CMK (cell line): Measurements from ENCODE around the gene MMS19.
"Not testable (repeated sequence)": the region's sequence is repeated elsewhere in the genome, so short reads cannot be mapped to it uniquely, and the experiment has no call there.

Source experiments
- DNase-seq: peaks from one replicate; pipeline ENCODE4 v3.0.0-alpha.2; 2010; ENCODE audit warnings: low read depth

MMS19 gene

DNA sequence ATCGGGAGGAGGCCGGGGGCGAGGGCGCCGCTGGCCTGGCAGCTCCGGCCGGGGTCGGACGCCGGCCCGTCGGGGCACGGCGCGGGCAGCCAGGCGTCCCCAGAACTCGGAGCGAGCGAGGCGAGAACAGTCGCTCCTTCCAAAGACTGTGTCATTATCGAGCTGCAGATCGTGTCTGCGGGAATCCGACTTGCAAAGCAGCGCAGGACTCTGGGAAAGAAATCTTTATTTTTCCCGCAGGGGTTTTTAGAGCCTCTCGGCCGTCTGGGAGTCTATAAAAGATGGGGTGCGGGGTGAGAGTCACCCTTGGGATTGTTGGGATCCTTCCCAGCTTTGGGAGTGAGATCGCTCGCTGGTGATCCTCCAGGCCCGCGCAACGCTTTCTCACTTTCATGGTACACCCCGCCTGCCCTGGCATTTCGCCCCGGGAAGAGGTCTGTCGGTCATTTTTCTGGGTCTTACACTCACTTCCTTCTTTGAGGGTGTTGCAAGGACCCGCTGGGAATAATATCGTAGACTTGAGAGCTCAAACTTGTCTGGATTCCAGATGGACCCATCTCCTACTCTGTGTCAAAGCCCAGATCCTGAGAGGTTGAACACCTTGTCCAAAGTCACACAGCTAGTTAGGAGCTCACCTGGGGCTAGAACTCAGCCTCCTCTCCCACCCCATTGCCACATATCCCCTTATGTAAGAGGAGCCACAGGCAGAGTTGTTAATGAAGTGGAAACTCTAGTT lies 1.5 kb upstream of the MMS19 start:
- DNase-seq, result no peak

DNA sequence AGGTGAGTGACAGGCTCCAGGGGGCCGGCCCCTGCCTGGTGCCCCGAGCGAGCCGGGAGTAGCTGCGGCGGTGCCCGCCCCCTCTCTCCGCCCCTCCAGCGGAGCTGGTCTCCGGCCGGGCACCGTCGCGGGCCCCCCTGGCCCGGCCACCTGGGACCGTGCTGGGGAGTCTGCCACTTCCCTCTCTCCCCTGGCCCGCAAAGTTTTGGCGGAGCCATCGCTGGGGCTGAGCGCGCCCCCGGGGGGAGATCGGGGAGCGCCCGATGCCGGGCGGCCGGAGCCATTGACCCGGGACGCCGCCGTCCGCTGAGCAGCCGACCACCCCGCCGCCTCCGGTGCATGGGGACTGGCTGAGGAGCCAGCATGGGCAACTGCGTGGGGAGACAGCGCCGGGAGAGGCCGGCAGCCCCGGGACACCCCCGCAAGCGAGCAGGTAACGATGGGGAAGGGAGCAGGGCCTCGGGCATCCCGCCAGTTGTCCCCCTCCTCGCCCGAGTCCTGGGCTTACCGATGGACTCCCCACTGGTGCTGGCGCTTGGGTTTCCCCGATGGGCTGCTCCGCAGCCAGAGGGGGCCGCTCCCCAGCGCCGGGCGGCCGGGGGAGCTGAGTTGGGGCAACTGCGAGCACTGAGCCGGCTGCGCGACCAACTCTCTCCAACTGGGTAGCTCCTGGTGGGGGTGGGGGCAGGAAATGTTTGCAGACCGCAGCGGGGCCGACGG lies 779 bp upstream of the MMS19 start, which contains the start of gene UBTD1:
UBTD1 (plus strand) TSS at position 84 of the 720 bp plus-strand sequence; CDS start at position 364, 280 bp downstream.
- no peak for DNase-seq

GRCh38 chr10:97497572-97498075 lies 598 bp downstream of the MMS19 start:
- peak; percentile 62 for DNase-seq

- DNase-seq, result no peak
These were observed 3.2 kb downstream of the MMS19 start for GRCh38 chr10:97494863-97495506.

DNA sequence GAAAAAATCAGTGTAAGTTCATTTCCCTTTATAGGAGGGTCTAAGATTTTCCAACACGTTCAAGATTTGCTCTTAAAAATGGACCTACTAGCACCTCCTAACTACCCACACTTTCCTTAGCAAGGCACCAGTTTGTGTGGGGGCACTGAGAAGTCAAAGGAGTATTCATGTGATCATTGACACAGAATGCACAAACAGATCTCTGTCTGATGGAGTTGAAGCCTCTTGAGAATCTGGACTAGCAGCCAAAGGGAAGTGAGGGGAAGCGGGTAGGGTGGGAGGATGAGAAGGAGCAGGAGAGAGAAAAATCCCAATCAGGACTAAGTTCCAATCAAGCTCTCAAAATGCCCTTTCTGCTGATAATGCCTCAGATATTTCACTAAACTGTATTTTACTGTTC lies 4.1 kb downstream of the MMS19 start:
- no peak for DNase-seq

GRCh38 chr10:97490592-97490991 lies 7.6 kb downstream of the MMS19 start:
- DNase-seq, result no peak

GRCh38 chr10:97485647-97486281 lies 12.5 kb downstream of the MMS19 start:
- no peak for DNase-seq

GRCh38 chr10:97483921-97484320 lies 14.3 kb downstream of the MMS19 start:
- no peak for DNase-seq

DNA sequence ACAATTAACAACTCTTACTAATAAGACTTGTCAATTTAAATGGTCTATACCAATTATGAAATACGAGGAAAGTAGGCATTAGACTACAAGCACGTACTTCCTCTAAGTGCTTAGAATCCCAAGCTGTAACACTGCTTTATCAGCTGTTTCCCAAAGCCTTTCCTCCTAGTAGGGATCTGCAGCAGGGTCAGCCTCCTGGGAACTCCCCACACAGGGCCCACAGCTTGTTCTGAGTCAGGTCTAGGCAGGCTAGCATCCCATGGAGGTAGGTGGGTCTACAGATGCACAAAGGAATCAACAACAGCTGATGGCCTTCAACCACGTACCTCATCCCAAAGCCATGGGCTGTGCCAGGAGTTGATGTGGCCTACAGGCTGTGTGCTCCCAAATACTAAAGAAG lies 14.7 kb downstream of the MMS19 start:
- DNase-seq, result no peak

DNA sequence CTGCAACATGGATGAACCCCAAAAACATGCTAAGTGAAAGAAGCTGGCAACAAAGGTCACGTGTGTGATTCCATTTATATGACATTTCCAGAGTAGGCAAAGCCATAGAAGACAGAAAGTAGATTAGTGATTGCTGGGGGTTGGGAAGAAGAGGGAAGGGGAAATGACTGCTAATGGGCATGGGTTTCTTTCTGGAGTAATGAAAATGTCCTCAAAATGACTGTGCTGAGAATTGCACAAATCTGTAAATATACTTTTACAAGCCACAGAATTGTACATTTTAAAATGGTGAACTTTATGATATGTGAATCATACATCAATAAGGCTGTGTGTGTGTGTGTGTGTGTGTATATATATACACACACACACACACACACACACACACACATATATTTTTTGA lies 15.8 kb downstream of the MMS19 start:
- DNase-seq, result no peak

- DNase-seq, result no peak
These were observed 17.2 kb downstream of the MMS19 start for GRCh38 chr10:97481071-97481470.

- no peak for DNase-seq
These were observed 18.3 kb downstream of the MMS19 start for GRCh38 chr10:97479939-97480338.

GRCh38 chr10:97479410-97479809 lies 18.8 kb downstream of the MMS19 start:
- DNase-seq, result not testable (repeated sequence)

DNA sequence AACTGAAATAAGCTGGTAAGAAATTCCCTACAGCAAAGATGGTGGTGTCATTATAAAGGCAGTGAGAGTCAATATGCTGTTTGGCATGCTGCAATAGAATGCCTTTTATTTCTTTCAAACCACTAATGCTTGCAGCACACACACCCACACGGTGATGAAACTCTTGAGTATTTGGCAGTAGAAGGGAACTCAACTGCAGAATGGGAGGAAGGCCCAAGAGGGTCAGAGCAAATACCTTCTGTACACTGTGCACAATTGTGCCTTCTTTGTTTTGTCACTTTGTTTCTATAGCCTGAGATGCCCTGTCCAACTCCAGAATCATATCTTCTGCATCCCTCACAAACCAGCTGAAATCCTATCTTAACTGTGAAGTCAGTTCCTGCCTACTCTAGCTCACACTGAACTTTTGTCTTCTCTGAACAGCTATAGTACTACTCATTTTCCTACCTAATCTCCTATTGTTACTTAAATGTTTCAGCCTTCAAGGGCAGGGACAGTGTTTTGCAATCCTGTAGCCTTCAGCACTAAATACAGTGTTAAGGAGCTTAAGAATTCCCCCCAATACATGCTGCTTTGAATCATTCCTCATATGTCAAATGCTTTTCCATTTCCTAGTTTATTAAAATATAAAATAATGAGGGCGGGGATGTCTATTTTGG lies 22.2 kb downstream of the MMS19 start:
- no peak for DNase-seq

DNA sequence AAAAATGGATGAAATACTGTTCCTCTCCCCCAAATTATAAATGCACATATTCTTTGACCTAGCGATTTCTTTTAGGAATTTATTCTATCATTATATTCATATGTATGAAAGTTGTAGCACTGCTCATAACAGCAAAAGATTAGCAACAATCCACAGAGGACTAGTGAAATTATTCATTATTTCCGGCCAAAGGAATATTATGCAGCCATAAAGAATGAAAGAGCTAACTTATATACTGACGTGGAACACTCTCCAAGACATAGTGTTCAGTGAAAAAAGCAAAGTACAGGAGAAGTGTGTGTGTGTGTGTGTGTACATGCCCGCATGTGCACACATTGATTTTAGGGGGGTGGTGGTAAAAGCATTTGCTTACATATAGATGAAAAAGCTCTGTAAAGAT lies 23.3 kb downstream of the MMS19 start:
- DNase-seq, result no peak

GRCh38 chr10:97468781-97469180 lies 29.4 kb downstream of the MMS19 start:
- not testable (repeated sequence) for DNase-seq

- DNase-seq, result no peak
These were observed 30.1 kb downstream of the MMS19 start for GRCh38 chr10:97468162-97468561.

- DNase-seq, result no peak
These were observed 31.5 kb downstream of the MMS19 start for GRCh38 chr10:97466755-97467154.

GRCh38 chr10:97465982-97466381 lies 32.2 kb downstream of the MMS19 start:
- DNase-seq, result no peak

GRCh38 chr10:97464226-97464625 lies 34.0 kb downstream of the MMS19 start:
- DNase-seq, result no peak

GRCh38 chr10:97463363-97464132 lies 34.7 kb downstream of the MMS19 start:
- DNase-seq, result no peak
